IMR-90 (cell line): ENCODE data around the gene CDH26. TPM values are rescaled to one million over a fixed set of nuclear protein-coding genes. Genes with fewer than 3 reads are reported as not detected.
A peak's percentile ranks its signal among the peaks of the same experiment; 100 is the strongest.

Source experiments
- ATAC-seq: fragments of 200-7000 bp; cut with Tn5 transposase; 2 replicates; pipeline ENCODE4 v1.9.1; 2020; ENCODE audit warnings: low read depth, mild to moderate bottlenecking, moderate library complexity
- BruUV-seq: library from RNA; stranded (reverse); fragments of 400-500 nt; replicated peaks from 2 replicates; lab custom pipeline; 2021; lab: Mats Ljungman, UMichigan
- CTCF ChIA-PET: fragments of 300-600 bp; formaldehyde crosslinking; extraction: SDS; loops from one replicate; lab custom pipeline; 2021; ENCODE audit warnings: antibody characterized with exemption; lab: Yijun Ruan, JAX
- POLR2A ChIA-PET: fragments of 300-600 bp; sonication (Branson Sonifier 250); formaldehyde crosslinking; loops from one replicate; lab custom pipeline; 2022; ENCODE audit warnings: antibody characterized with exemption; ENCODE audit not compliant: unreplicated experiment; lab: Charles Lee
- DNase-seq: peaks from one replicate; pipeline ENCODE4 v3.0.0; 2013
- H2AFZ ChIP-seq: replicated peaks from 2 replicates; pipeline ENCODE3; 2013; ENCODE audit warnings: low read length, mild to moderate bottlenecking; ENCODE audit not compliant: poor library complexity
- H2AK5ac ChIP-seq: 2 replicates; pipeline ENCODE4 v1.6.1; 2013; ENCODE audit warnings: low read depth, low read length, inconsistent platforms
- H2AK9ac ChIP-seq: replicated peaks from 2 replicates; pipeline ENCODE3; 2013; ENCODE audit warnings: mild to moderate bottlenecking, low read depth, low read length, moderate library complexity; ENCODE audit not compliant: poor library complexity
- H2BK120ac ChIP-seq: 2 replicates; pipeline ENCODE4 v1.6.1; 2013; ENCODE audit warnings: low read depth, low read length, inconsistent platforms
- H2BK15ac ChIP-seq: 3 replicates; pipeline ENCODE4 v1.6.1; 2013; ENCODE audit warnings: low read depth, low read length, inconsistent platforms
- H2BK20ac ChIP-seq: 2 replicates; pipeline ENCODE4 v1.6.1; 2013; ENCODE audit warnings: low read depth, mild to moderate bottlenecking, inconsistent platforms, low read length, moderate library complexity
- H2BK5ac ChIP-seq: 2 replicates; pipeline ENCODE4 v1.6.1; 2013; ENCODE audit warnings: mild to moderate bottlenecking, low read depth, low read length, inconsistent platforms; ENCODE audit not compliant: poor library complexity, severe bottlenecking
- H3K14ac ChIP-seq: replicated peaks from 2 replicates; pipeline ENCODE4 v1.6.1; 2013; ENCODE audit warnings: low read depth, low read length, inconsistent platforms
- H3K18ac ChIP-seq: 2 replicates; pipeline ENCODE4 v1.6.1; 2013; ENCODE audit warnings: low read depth, low read length, control low read depth
- H3K23ac ChIP-seq: 2 replicates; pipeline ENCODE4 v1.6.1; 2013; ENCODE audit warnings: low read depth, low read length, inconsistent platforms
- H3K27ac ChIP-seq: 2 replicates; pipeline ENCODE4 v1.5.1; 2013; ENCODE audit warnings: mild to moderate bottlenecking, control low read depth, low read length; ENCODE audit not compliant: insufficient read depth
- H3K27me3 ChIP-seq: 2 replicates; pipeline ENCODE4 v1.6.1; 2013; ENCODE audit warnings: low read length; ENCODE audit not compliant: control insufficient read depth, insufficient read depth
- H3K36me3 ChIP-seq: 2 replicates; pipeline ENCODE4 v1.6.1; 2013; ENCODE audit warnings: low read length, mixed read lengths; ENCODE audit not compliant: control insufficient read depth, insufficient read depth
- H3K4ac ChIP-seq: 2 replicates; pipeline ENCODE4 v1.6.1; 2013; ENCODE audit warnings: low read depth, low read length, inconsistent platforms
- H3K4me1 ChIP-seq: 2 replicates; pipeline ENCODE4 v1.6.1; 2013; ENCODE audit warnings: low read length, mixed read lengths; ENCODE audit not compliant: control insufficient read depth, insufficient read depth
- H3K4me2 ChIP-seq: 2 replicates; pipeline ENCODE4 v1.6.1; 2013; ENCODE audit warnings: low read depth, mild to moderate bottlenecking, control low read depth, low read length, moderate library complexity
- H3K4me3 ChIP-seq: 2 replicates; pipeline ENCODE4 v1.5.1; 2013; ENCODE audit warnings: low read depth, mild to moderate bottlenecking, control low read depth, low read length, moderate library complexity; ENCODE audit not compliant: insufficient read depth
- H3K56ac ChIP-seq: 2 replicates; pipeline ENCODE4 v1.6.1; 2013; ENCODE audit warnings: low read length, inconsistent platforms; ENCODE audit not compliant: insufficient read depth; ENCODE audit errors: extremely low read depth
- H3K79me1 ChIP-seq, 2 experiments: 2 replicates each; pipeline ENCODE4 v1.6.1; 2013; ENCODE audit warnings: low read length in 2 of 2, inconsistent platforms in 1 of 2, low read depth in 1 of 2
- H3K9ac ChIP-seq: 2 replicates; pipeline ENCODE4 v1.6.1; 2013; ENCODE audit warnings: low read depth, low read length, control low read depth
- H3K9me1 ChIP-seq: 2 replicates; pipeline ENCODE4 v1.6.1; 2013; ENCODE audit warnings: low read length, inconsistent platforms; ENCODE audit not compliant: insufficient read depth
- H3K9me3 ChIP-seq: 2 replicates; pipeline ENCODE4 v1.6.1; 2013; ENCODE audit warnings: low read length; ENCODE audit not compliant: control insufficient read depth, insufficient read depth
- H4K20me1 ChIP-seq: 2 replicates; pipeline ENCODE4 v1.6.1; 2013; ENCODE audit warnings: low read length, inconsistent platforms; ENCODE audit not compliant: insufficient read depth
- H4K5ac ChIP-seq: 2 replicates; pipeline ENCODE4 v1.6.1; 2013; ENCODE audit warnings: mild to moderate bottlenecking, low read depth, low read length, control low read depth
- H4K8ac ChIP-seq, 2 experiments: 2 replicates each; pipeline ENCODE4 v1.6.1; 2013; ENCODE audit warnings: low read depth in 2 of 2, low read length in 2 of 2, control low read depth in 1 of 2, inconsistent platforms in 1 of 2
- H4K91ac ChIP-seq: 2 replicates; pipeline ENCODE4 v1.6.1; 2013; ENCODE audit warnings: low read depth, low read length, inconsistent platforms; ENCODE audit not compliant: insufficient read depth
- BHLHE40 ChIP-seq: fragments of 150-350 bp; IDR thresholded peaks from 2 replicates; pipeline ENCODE4 v1.6.1; 2016; ENCODE audit warnings: mild to moderate bottlenecking, low read depth, low read length
- MXI1 ChIP-seq: IDR thresholded peaks from 2 replicates; pipeline ENCODE4 v1.6.1; 2012; ENCODE audit warnings: low read depth, mild to moderate bottlenecking, low read length, moderate library complexity, borderline replicate concordance
- WGBS, 2 experiments: methylation state at CpG; one replicate each; pipeline versions ENCODE4 v1.1.5 to v1.1.7; 2013; ENCODE audit warnings: missing lambda C conversion rate in 2 of 2; ENCODE audit not compliant: insufficient read length in 1 of 2; ENCODE audit errors: extremely low coverage in 2 of 2; 5-methylcytosine and 5-hydroxymethylcytosine counted together
- dilution Hi-C: fragments of 300-500 bp; cut with HindIII; formaldehyde crosslinking; loops from one replicate; pipeline ENCODE4 v1.14.3; 2018; ENCODE audit warnings: low sequenced_read_pairs; ENCODE audit not compliant: unreplicated experiment
- in situ Hi-C: fragments of 300-500 bp; cut with MboI; formaldehyde crosslinking; loops from 3 replicates; pipeline ENCODE4 v1.14.3; 2019; ENCODE audit warnings: low sequenced_read_pairs, inconsistent platforms, mixed read lengths
- intact Hi-C: fragments of 100-400 bp; cut with micrococcal nuclease; formaldehyde crosslinking; loops from 2 replicates; pipeline ENCODE4 v1.10.0; 2022
- polyA plus RNA-seq, 3 experiments: library from polyadenylated mRNA; depleted of rRNA; stranded (reverse); fragments of >200 nt; gene quantifications; 2 replicates each; pipeline ENCODE4 v1.2.3, GENCODE V29; 2012; ENCODE audit warnings: low replicate concordance in 1 of 3
- total RNA-seq: library from RNA; depleted of rRNA; stranded (reverse); fragments of >200 nt; gene quantifications from 2 replicates; pipeline ENCODE4 v1.2.3, GENCODE V29; 2012

The CDH26 gene
- total and polyA plus RNA-seq, 2 of the 4 experiments (the other 2 are of a cell fraction) = not detected

DNA sequence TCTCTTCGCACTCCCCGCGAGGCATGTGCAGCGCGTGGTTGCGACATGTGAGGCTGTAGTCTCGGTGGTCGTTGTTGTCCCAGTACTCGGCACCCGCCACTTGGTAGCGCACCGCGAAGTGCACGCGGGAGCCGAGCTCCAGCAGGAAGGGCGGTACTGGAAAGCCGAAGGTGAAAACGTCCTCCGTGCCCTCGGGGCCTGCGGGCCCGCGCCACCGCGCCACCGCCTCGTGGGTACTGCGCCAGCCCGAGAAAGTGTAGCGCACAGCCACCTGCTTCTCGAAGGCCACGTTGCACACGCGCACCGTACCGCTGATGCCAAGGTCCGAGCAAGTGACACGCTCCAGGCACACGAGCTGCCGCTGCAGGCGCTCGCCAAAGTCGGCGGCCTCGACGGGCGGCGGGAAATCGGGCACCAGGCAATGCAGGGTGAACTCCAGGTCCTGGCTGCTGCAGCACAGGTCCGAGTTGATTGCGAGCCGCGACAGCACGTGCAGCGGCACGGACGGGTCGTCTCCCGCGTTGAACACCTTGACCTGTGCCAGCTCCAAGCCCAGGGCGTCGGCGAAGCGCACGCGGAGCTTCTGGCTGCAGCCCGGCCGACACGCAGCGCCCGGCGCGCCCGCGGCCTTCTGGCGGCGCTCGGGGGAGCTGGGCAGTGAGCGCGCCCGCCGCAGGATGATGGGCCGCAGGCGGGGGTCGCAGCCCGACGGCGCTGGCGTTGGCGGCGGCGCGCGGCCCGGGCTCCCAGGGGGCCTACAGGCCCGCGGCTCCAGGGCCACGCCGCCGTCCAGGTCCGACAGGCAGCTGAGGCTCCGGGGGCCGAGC lies 19.0 kb upstream of the CDH26 start:
- Histone ChIP-seq H3K4ac (no peak overlapping the region), H3K56ac (no peak overlapping the region), H4K91ac (peak overlapping the region; percentile 39; the same call in 1 of the 2 replicates), H3K4me1 (peaks cover 9% of the 10 kb centered on the region), H2BK5ac (peak overlapping the region; percentile 22), H3K36me3 (peaks cover 5% of the 10 kb centered on the region), H3K18ac (no peak overlapping the region), H3K4me2 (peak overlapping the region; percentile 88), H3K9ac (0 out of 2 replicates have a peak overlapping the region, but pooled peaks have one; percentile 38), H3K9me1 (no peaks in the 10 kb centered on the region), H3K27me3 (no peaks in the 10 kb centered on the region), H3K4me3 (peak overlapping the region; percentile 75), H3K79me1 (peaks cover 10 to 16% of the 10 kb centered on the region in 2 experiments), H2AFZ (peak overlapping the region; percentile 91), H3K23ac (peak overlapping the region; percentile 80), H2BK15ac (no peak overlapping the region), H3K9me3 (no peaks in the 10 kb centered on the region), H2BK20ac (no peak overlapping the region), H2AK9ac (peak overlapping the region; percentile 80), H4K20me1 (peaks cover 13% of the 10 kb centered on the region), H4K5ac (no peak overlapping the region; the same call in 1 of the 2 replicates), H4K8ac (peak overlapping the region; percentile 22 to 44; a peak in 2 of 4 replicates), H3K14ac (0 out of 2 replicates have a peak overlapping the region, but pooled peaks have one; percentile 23), H3K27ac (peak overlapping the region; percentile 80; the same call in 1 of the 2 replicates), H2BK120ac (no peak overlapping the region), H2AK5ac (peak overlapping the region; percentile 85; the same call in 1 of the 2 replicates)
- CTCF ChIA-PET = interaction anchor here (1.4 to 2.7 kb wide), 3 partner anchors 11 to 89 kb away, joined by 3 to 7 read pairs (median 5); no protein-coding TSS in a partner anchor
- DNase-seq (no peak), ATAC-seq (no peak)
- POLR2A ChIA-PET = no interaction called here
- intact Hi-C loops (no loop called here), in situ Hi-C loops (no loop called here), dilution Hi-C loops (no loop called here)
- TF ChIP-seq BHLHE40 = 0 out of 2 replicates have a peak, but pooled peaks have one; percentile 9
- no peak for TF ChIP-seq MXI1
- BruUV-seq = no TSS peak
- WGBS, 2 experiments = 47% methylated on average over 79 of the region's 104 CpGs; no CpG with 5 or more reads in 1 of the 2 experiments
